C4-2B (cell line): ENCODE data around the gene RTN1.

ENCODE experiments used
- CTCF ChIP-seq: fragments of 450-650 bp; conservative IDR thresholded peaks from 2 replicates; pipeline ENCODE4 v1.5.1; 2017; ENCODE audit warnings: mild to moderate bottlenecking
- ZFX ChIP-seq: fragments of 450-650 bp; IDR thresholded peaks from 2 replicates; pipeline ENCODE4 v1.6.1; 2017

GRCh38 chr14:59634617-59635016 lies 236.0 kb downstream of the RTN1 start:
- no peak for TF ChIP-seq CTCF
- no peak for TF ChIP-seq ZFX
